Myocyte (in vitro differentiated cells): Measurements from ENCODE around the gene MKKS. TPM values are rescaled to one million over a fixed set of nuclear protein-coding genes. Genes with fewer than 3 reads are reported as not detected.
A peak's percentile ranks its signal among the peaks of the same experiment; 100 is the strongest.
"Not testable (repeated sequence)": the region's sequence is repeated elsewhere in the genome, so short reads cannot be mapped to it uniquely, and the experiment has no call there.

Source experiments
- DNase-seq: peaks from one replicate; pipeline ENCODE4 v3.0.0-alpha.2; 2012; ENCODE audit warnings: low read depth
- total RNA-seq: library from RNA; depleted of rRNA; stranded (reverse); fragments of >200 nt; gene quantifications from 2 replicates; pipeline ENCODE4 v1.2.3, GENCODE V29; 2014

Gene MKKS
- total RNA-seq, 1 donor from 2014 or later, result 11.2 TPM

GRCh38 chr20:10415013-10415650 lies 18.9 kb downstream of the MKKS start:
- peak; percentile 20 for DNase-seq

- peak; percentile 12 for DNase-seq
Measured at GRCh38 chr20:10412591-10413408, 21.2 kb downstream of the MKKS start.

- no peak for DNase-seq
Measured at GRCh38 chr20:10411673-10412072, 22.3 kb downstream of the MKKS start.

GRCh38 chr20:10408108-10408813 lies 25.8 kb downstream of the MKKS start:
- DNase-seq, result no peak

- DNase-seq, result no peak
Measured at GRCh38 chr20:10404959-10405530, 29.0 kb downstream of the MKKS start.

- DNase-seq, result no peak
Measured at GRCh38 chr20:10404023-10404628, 29.9 kb downstream of the MKKS start.

GRCh38 chr20:10402938-10403608 lies 30.9 kb downstream of the MKKS start:
- DNase-seq, result no peak

GRCh38 chr20:10398834-10399369 lies 35.1 kb downstream of the MKKS start:
- no peak for DNase-seq

- DNase-seq, result not testable (repeated sequence)
Measured at GRCh38 chr20:10394752-10395151, 39.3 kb downstream of the MKKS start.

GRCh38 chr20:10390709-10391108 lies 43.3 kb downstream of the MKKS start:
- DNase-seq, result no peak

- no peak for DNase-seq
Measured at GRCh38 chr20:10388597-10388996, 45.4 kb downstream of the MKKS start.

- DNase-seq, result no peak
Measured at GRCh38 chr20:10387686-10388085, 46.3 kb downstream of the MKKS start.

- no peak for DNase-seq
Measured at GRCh38 chr20:10385850-10386544, 48.0 kb downstream of the MKKS start.

GRCh38 chr20:10381477-10381876 lies 52.5 kb downstream of the MKKS start:
- DNase-seq, result no peak

GRCh38 chr20:10379761-10380160 lies 54.3 kb downstream of the MKKS start:
- no peak for DNase-seq

- DNase-seq, result no peak
Measured at GRCh38 chr20:10376270-10377075, 57.5 kb downstream of the MKKS start.

- no peak for DNase-seq
Measured at GRCh38 chr20:10375191-10375590, 58.8 kb downstream of the MKKS start.

GRCh38 chr20:10374036-10374435 lies 60.0 kb downstream of the MKKS start:
- no peak for DNase-seq

GRCh38 chr20:10371467-10371866 lies 62.6 kb downstream of the MKKS start:
- DNase-seq, result no peak
